OCI-LY7 (cell line): ENCODE data around the gene CLCN6. TPM values are rescaled to one million over a fixed set of nuclear protein-coding genes. Genes with fewer than 3 reads are reported as not detected.

Source experiments
- BruUV-seq: library from RNA; stranded (reverse); fragments of 400-500 nt; replicated peaks from 2 replicates; lab custom pipeline; 2021; lab: Mats Ljungman, UMichigan
- CTCF ChIA-PET: fragments of 300-600 bp; sonication (Branson Sonifier 250); formaldehyde crosslinking; loops from one replicate; lab custom pipeline; 2022; ENCODE audit warnings: antibody characterized with exemption; ENCODE audit not compliant: unreplicated experiment; lab: Charles Lee
- POLR2A ChIA-PET: fragments of 300-600 bp; sonication (Branson Sonifier 250); formaldehyde crosslinking; loops from one replicate; lab custom pipeline; 2022; ENCODE audit warnings: antibody characterized with exemption; lab: Charles Lee
- DNase-seq: peaks from one replicate; pipeline ENCODE4 v3.0.0-alpha.2; 2015; ENCODE audit warnings: low spot score
- H2AFZ ChIP-seq: fragments of 200-600 bp; sonication (generic), shearing (Covaris generic); 2 replicates; pipeline ENCODE4 v1.6.1; 2014; ENCODE audit warnings: mild to moderate bottlenecking, antibody characterized with exemption, low read length, moderate library complexity
- H3K27ac ChIP-seq: fragments of 200-600 bp; sonication (generic); 2 replicates; pipeline ENCODE4 v1.5.1; 2014; ENCODE audit warnings: mixed run types, low read depth, mild to moderate bottlenecking, moderate library complexity, low read length, inconsistent platforms; ENCODE audit not compliant: poor library complexity, severe bottlenecking
- H3K36me3 ChIP-seq: fragments of 200-600 bp; sonication (generic); 2 replicates; pipeline ENCODE4 v1.6.1; 2014; ENCODE audit warnings: mild to moderate bottlenecking, antibody characterized with exemption, low read length, moderate library complexity, mixed read lengths; ENCODE audit not compliant: insufficient read depth
- H3K4me1 ChIP-seq: fragments of 200-600 bp; sonication (generic); 2 replicates; pipeline ENCODE4 v1.5.1; 2014; ENCODE audit warnings: mild to moderate bottlenecking, low read length; ENCODE audit not compliant: insufficient read depth, poor library complexity, severe bottlenecking
- H3K4me2 ChIP-seq: fragments of 200-600 bp; sonication (generic); 2 replicates; pipeline ENCODE4 v1.6.1; 2014; ENCODE audit warnings: mild to moderate bottlenecking, low read length
- H3K4me3 ChIP-seq: fragments of 200-600 bp; sonication (generic); 2 replicates; pipeline ENCODE4 v1.5.1; 2014; ENCODE audit warnings: mild to moderate bottlenecking, low read depth, low read length; ENCODE audit not compliant: poor library complexity, severe bottlenecking
- H3K79me2 ChIP-seq: fragments of 200-600 bp; sonication (generic); 2 replicates; pipeline ENCODE4 v1.6.1; 2016; ENCODE audit warnings: low read depth, mild to moderate bottlenecking, low read length, moderate library complexity, mixed read lengths; ENCODE audit not compliant: insufficient read depth
- H3K9me2 ChIP-seq: fragments of 200-600 bp; sonication (generic); 2 replicates; pipeline ENCODE4 v1.6.1; 2016; ENCODE audit warnings: mild to moderate bottlenecking, low read length, mixed read lengths; ENCODE audit not compliant: insufficient read depth
- H3K9me3 ChIP-seq: fragments of 200-600 bp; sonication (generic); 2 replicates; pipeline ENCODE4 v1.6.1; 2014; ENCODE audit warnings: mild to moderate bottlenecking, mixed run types, low read length, mixed read lengths
- H4K20me1 ChIP-seq: fragments of 200-600 bp; sonication (generic); 2 replicates; pipeline ENCODE4 v1.6.1; 2014; ENCODE audit warnings: mild to moderate bottlenecking, antibody characterized with exemption, low read length, moderate library complexity, mixed read lengths; ENCODE audit not compliant: insufficient read depth
- EZH2phosphoT487 ChIP-seq: fragments of 200-600 bp; sonication (generic); IDR thresholded peaks from 2 replicates; pipeline ENCODE4 v1.6.1; 2018; ENCODE audit warnings: low read depth, borderline replicate concordance, mild to moderate bottlenecking, mixed run types, antibody characterized with exemption, low read length, moderate library complexity, mixed read lengths
- intact Hi-C: fragments of 100-400 bp; cut with micrococcal nuclease; formaldehyde crosslinking; loops from one replicate; pipeline ENCODE4 v1.10.0; 2022; ENCODE audit not compliant: unreplicated experiment
- total RNA-seq, 2 experiments: library from RNA; depleted of rRNA in 1 of 2; stranded (reverse); fragments of >200 nt in 1 of 2; shearing (Covaris generic) in 1 of 2; gene quantifications; 2 replicates each; pipeline ENCODE4 v1.2.3, GENCODE V29; 2014 to 2022
- TF ChIP-seq, protein P1 (sequence below): fragments of 200-600 bp; sonication (generic); conservative IDR thresholded peaks from 2 replicates; pipeline ENCODE4 v1.5.1; 2014; ENCODE audit warnings: mild to moderate bottlenecking, antibody characterized with exemption, low read length, moderate library complexity, mixed read lengths

Gene CLCN6
- total RNA-seq, 2 experiments from 2014 or later = 19.7 to 65.8 TPM

DNA sequence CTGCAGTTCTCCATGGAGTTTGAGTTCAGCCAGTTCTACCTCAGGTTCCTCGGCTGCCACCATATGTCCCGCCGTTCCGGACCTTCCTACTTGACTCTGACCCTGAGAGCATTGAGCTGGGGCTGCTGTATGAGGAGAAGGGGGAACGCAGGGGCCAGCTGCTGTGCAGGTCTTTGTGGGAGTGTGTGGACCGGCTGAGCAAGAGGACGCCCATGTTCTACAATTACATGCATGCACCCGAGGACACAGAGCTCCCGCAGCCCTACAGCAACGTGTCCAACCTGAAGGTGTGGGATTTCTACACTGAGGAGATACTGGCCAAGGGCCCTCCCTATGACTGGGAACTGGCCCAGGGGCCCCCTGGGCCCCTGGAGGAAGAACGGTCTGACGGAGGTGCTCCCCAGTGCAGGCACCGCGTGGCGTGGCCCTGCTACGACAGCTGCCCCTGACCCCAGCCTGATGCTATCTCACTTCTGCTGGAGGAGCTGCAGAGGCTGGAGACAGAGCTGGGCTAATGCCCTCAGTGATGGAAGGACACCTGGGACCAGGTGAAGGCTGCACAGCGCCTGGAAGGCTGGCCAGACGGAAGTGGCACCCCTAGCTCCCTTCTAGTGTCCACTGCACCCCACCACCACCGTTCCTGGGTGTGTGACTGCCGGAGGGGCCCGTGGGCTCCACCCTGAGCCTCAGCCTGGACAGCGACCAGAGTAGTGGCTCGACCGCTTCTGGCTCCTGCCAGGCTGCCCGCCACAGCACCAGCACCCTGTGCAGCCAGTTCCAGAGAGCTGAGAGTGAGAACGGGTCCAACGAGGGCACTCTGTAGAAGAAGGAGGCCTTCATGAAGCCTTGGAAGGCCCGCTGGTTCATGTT, 73.6 kb downstream of the CLCN6 start:
- Histone ChIP-seq H3K4me2 (no peak overlapping the region), H3K4me1 (no peaks in the 10 kb centered on the region), H3K9me3 (no peaks in the 10 kb centered on the region), H3K9me2 (no peaks in the 10 kb centered on the region), H3K79me2 (no peaks in the 10 kb centered on the region), H3K36me3 (no peaks in the 10 kb centered on the region), H3K27ac (no peak overlapping the region), H4K20me1 (no peaks in the 10 kb centered on the region), H2AFZ (no peak overlapping the region), H3K4me3 (no peak overlapping the region)
- TF ChIP-seq, protein P1, sequence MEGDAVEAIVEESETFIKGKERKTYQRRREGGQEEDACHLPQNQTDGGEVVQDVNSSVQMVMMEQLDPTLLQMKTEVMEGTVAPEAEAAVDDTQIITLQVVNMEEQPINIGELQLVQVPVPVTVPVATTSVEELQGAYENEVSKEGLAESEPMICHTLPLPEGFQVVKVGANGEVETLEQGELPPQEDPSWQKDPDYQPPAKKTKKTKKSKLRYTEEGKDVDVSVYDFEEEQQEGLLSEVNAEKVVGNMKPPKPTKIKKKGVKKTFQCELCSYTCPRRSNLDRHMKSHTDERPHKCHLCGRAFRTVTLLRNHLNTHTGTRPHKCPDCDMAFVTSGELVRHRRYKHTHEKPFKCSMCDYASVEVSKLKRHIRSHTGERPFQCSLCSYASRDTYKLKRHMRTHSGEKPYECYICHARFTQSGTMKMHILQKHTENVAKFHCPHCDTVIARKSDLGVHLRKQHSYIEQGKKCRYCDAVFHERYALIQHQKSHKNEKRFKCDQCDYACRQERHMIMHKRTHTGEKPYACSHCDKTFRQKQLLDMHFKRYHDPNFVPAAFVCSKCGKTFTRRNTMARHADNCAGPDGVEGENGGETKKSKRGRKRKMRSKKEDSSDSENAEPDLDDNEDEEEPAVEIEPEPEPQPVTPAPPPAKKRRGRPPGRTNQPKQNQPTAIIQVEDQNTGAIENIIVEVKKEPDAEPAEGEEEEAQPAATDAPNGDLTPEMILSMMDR = no peak
- TF ChIP-seq EZH2phosphoT487 = no peak
- BruUV-seq = no TSS peak
- intact Hi-C loops = no loop called here
- no peak for DNase-seq
- ChIA-PET CTCF (interaction anchor here (0.6 kb wide), 1 partner anchor 76 kb away, joined by 4 read pairs; no protein-coding TSS in a partner anchor), POLR2A (interaction anchor here (0.9 kb wide), 1 partner anchor 28 kb away, joined by 4 read pairs; no protein-coding TSS in a partner anchor)

DNA sequence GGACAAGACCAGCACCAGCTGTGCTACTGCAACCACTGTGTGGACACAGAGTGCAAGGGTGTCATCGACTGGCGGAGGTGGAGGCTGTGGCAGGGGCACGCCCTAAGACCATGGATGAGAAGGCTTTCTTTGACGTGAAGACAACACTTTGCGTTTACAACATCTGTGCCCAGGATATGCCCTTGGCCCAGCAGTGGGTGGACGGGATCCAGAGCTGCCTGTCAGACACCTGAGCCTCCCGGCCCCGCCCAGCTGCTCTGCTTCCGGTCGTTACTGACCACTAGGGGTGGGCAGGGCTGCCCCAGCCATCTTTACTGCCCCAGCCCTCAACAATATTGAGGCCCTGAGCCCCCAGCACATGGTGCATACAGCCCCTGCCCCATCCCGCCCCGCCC, 74.2 kb downstream of the CLCN6 start:
- no peaks in the 10 kb centered on the region for H3K36me3 ChIP-seq
- no peaks in the 10 kb centered on the region for H3K79me2 ChIP-seq
- ChIA-PET CTCF (no interaction called here), POLR2A (no interaction called here)
- H3K4me3 ChIP-seq = no peak overlapping the region
- intact Hi-C loops = no loop called here
- BruUV-seq = no TSS peak
- no peak overlapping the region for H3K27ac ChIP-seq
- no peaks in the 10 kb centered on the region for H3K9me3 ChIP-seq
- H3K4me1 ChIP-seq = no peaks in the 10 kb centered on the region
- H2AFZ ChIP-seq = no peak overlapping the region
- no peak for DNase-seq
- TF ChIP-seq, protein P1 = no peak
- TF ChIP-seq EZH2phosphoT487 = no peak
- H4K20me1 ChIP-seq = no peaks in the 10 kb centered on the region
- H3K4me2 ChIP-seq = no peak overlapping the region
- no peaks in the 10 kb centered on the region for H3K9me2 ChIP-seq
